ENCODE measurements around the gene TAF5. TPM values are rescaled to one million over a fixed set of nuclear protein-coding genes. Genes with fewer than 3 reads are reported as not detected.
A peak's percentile ranks its signal among the peaks of the same experiment; 100 is the strongest.

TAF5 gene
- total RNA-seq (9.4 TPM), polyA plus RNA-seq (5.1 TPM)
- long read RNA-seq, donor 1, result 0 reads
- long read RNA-seq, donor 2, result 0 reads
- long read RNA-seq, donor 3, partial matches to known transcripts, result 0 of 3 reads
- long read RNA-seq, donor 3, other reads (novel, unspliced or antisense), result 0 of 3 reads
- long read RNA-seq, donor 4, partial matches to known transcripts, result 17 of 18 reads
- long read RNA-seq, donor 4, other reads (novel, unspliced or antisense), result 0 of 18 reads
- long read RNA-seq, donor 5, partial matches to known transcripts, result 0 of 1 reads
- long read RNA-seq, donor 5, other reads (novel, unspliced or antisense), result 0 of 1 reads
- long read RNA-seq, donor 6, partial matches to known transcripts, result 0 of 4 reads
- long read RNA-seq, donor 6, other reads (novel, unspliced or antisense), result 0 of 4 reads
- long read RNA-seq, donor 7, partial matches to known transcripts, result 0 of 4 reads
- long read RNA-seq, donor 7, other reads (novel, unspliced or antisense), result 0 of 4 reads
- long read RNA-seq, donor 8, result 0 reads
- long read RNA-seq, donor 9, partial matches to known transcripts, result 0 of 4 reads
- long read RNA-seq, donor 9, other reads (novel, unspliced or antisense), result 0 of 4 reads
- long read RNA-seq, donor 10, partial matches to known transcripts, result 523 of 539 reads
- long read RNA-seq, donor 10, other reads (novel, unspliced or antisense), result 16 of 539 reads

GRCh38 chr10:103367782-103368518 is at the start of gene TAF5:
Gene TAF5, plus strand, starts transcription at chr10:103367976. Its CDS starts 14 bp downstream, at chr10:103367990.
- Histone ChIP-seq H3K27ac (ENCODE audit: low read depth in 1 of 2, low read length in 1 of 2) (peak within 1 kb of the TSS; percentile 90 to 97), H3K36me3 (ENCODE audit: control insufficient read depth in 2 of 2, insufficient read depth in 2 of 2, low read length in 1 of 2) (no peaks in the 10 kb centered on the region), H3K4me1 (ENCODE audit: control insufficient read depth in 2 of 2, insufficient read depth in 2 of 2, low read length in 2 of 2) (peaks cover 2 to 16% of the 10 kb centered on the region in 2 donors), H3K27me3 (ENCODE audit: control insufficient read depth in 2 of 2, insufficient read depth in 1 of 2, low read length in 1 of 2) (no peaks in the 10 kb centered on the region), H3K9me3 (ENCODE audit: control insufficient read depth in 2 of 2, insufficient read depth in 1 of 2, low read length in 1 of 2) (no peaks in the 10 kb centered on the region), H3K4me3 (ENCODE audit: low read length in 2 of 2) (peak within 1 kb of the TSS; percentile 71 to 89)
- peak; percentile 86 to 98 (median 94) for DNase-seq (ENCODE audit: low read depth in 6 of 9, low spot score in 9 of 9)
- WGBS, result under 1% methylated on average over 81 of the region's 81 CpGs

GRCh38 chr10:103327906-103328305 is 39.9 kb upstream of the TAF5 start:
- H3K27ac ChIP-seq (ENCODE audit: low read depth in 1 of 2, low read length in 1 of 2), result no peak overlapping the region
- no peak overlapping the region for H3K4me3 ChIP-seq (ENCODE audit: low read length in 2 of 2)
- H3K9me3 ChIP-seq (ENCODE audit: control insufficient read depth in 2 of 2, insufficient read depth in 1 of 2, low read length in 1 of 2), result no peaks in the 10 kb centered on the region
- no peaks in the 10 kb centered on the region for H3K4me1 ChIP-seq (ENCODE audit: control insufficient read depth in 2 of 2, insufficient read depth in 2 of 2, low read length in 2 of 2)
- H3K27me3 ChIP-seq (ENCODE audit: control insufficient read depth in 2 of 2, insufficient read depth in 1 of 2, low read length in 1 of 2), result no peaks in the 10 kb centered on the region
- 97% methylated on average over 7 of the region's 7 CpGs for WGBS
- DNase-seq (ENCODE audit: low read depth in 6 of 9, low spot score in 9 of 9), result no peak
- H3K36me3 ChIP-seq (ENCODE audit: control insufficient read depth in 2 of 2, insufficient read depth in 2 of 2, low read length in 1 of 2), result peaks cover 33 to 38% of the 10 kb centered on the region in 2 donors

GRCh38 chr10:103333934-103334520 is 33.7 kb upstream of the TAF5 start:
- Histone ChIP-seq H3K27ac (ENCODE audit: low read depth in 1 of 2, low read length in 1 of 2) (no peak overlapping the region), H3K4me1 (ENCODE audit: control insufficient read depth in 2 of 2, insufficient read depth in 2 of 2, low read length in 2 of 2) (no peaks in the 10 kb centered on the region), H3K4me3 (ENCODE audit: low read length in 2 of 2) (no peak overlapping the region), H3K36me3 (ENCODE audit: control insufficient read depth in 2 of 2, insufficient read depth in 2 of 2, low read length in 1 of 2) (peaks cover 27 to 29% of the 10 kb centered on the region in 2 donors), H3K27me3 (ENCODE audit: control insufficient read depth in 2 of 2, insufficient read depth in 1 of 2, low read length in 1 of 2) (no peaks in the 10 kb centered on the region), H3K9me3 (ENCODE audit: control insufficient read depth in 2 of 2, insufficient read depth in 1 of 2, low read length in 1 of 2) (no peaks in the 10 kb centered on the region)
- peak in 6 of 9 donors; percentile 6 to 52 (median 16) for DNase-seq (ENCODE audit: low read depth in 6 of 9, low spot score in 9 of 9)
- WGBS, result 97% methylated on average over 2 of the region's 2 CpGs

GRCh38 chr10:103334567-103334966 is 33.2 kb upstream of the TAF5 start:
- no peaks in the 10 kb centered on the region for H3K4me1 ChIP-seq (ENCODE audit: control insufficient read depth in 2 of 2, insufficient read depth in 2 of 2, low read length in 2 of 2)
- H3K9me3 ChIP-seq (ENCODE audit: control insufficient read depth in 2 of 2, insufficient read depth in 1 of 2, low read length in 1 of 2), result no peaks in the 10 kb centered on the region
- peaks cover 31 to 32% of the 10 kb centered on the region in 2 donors for H3K36me3 ChIP-seq (ENCODE audit: control insufficient read depth in 2 of 2, insufficient read depth in 2 of 2, low read length in 1 of 2)

GRCh38 chr10:103336370-103336769 is 31.4 kb upstream of the TAF5 start:
- DNase-seq (ENCODE audit: low read depth in 6 of 9, low spot score in 9 of 9), result no peak
- 97% methylated on average over 4 of the region's 4 CpGs for WGBS
- Histone ChIP-seq H3K27ac (ENCODE audit: low read depth in 1 of 2, low read length in 1 of 2) (no peak overlapping the region), H3K27me3 (ENCODE audit: control insufficient read depth in 2 of 2, insufficient read depth in 1 of 2, low read length in 1 of 2) (no peaks in the 10 kb centered on the region), H3K36me3 (ENCODE audit: control insufficient read depth in 2 of 2, insufficient read depth in 2 of 2, low read length in 1 of 2) (peaks cover 32 to 33% of the 10 kb centered on the region in 2 donors), H3K9me3 (ENCODE audit: control insufficient read depth in 2 of 2, insufficient read depth in 1 of 2, low read length in 1 of 2) (no peaks in the 10 kb centered on the region), H3K4me3 (ENCODE audit: low read length in 2 of 2) (no peak overlapping the region), H3K4me1 (ENCODE audit: control insufficient read depth in 2 of 2, insufficient read depth in 2 of 2, low read length in 2 of 2) (no peaks in the 10 kb centered on the region)

More at GRCh38 chr10:103334567-103334966, 33.2 kb upstream of the TAF5 start:
- no peak overlapping the region for H3K4me3 ChIP-seq (ENCODE audit: low read length in 2 of 2)
- no peak for DNase-seq (ENCODE audit: low read depth in 6 of 9, low spot score in 9 of 9)
- no peak overlapping the region for H3K27ac ChIP-seq (ENCODE audit: low read depth in 1 of 2, low read length in 1 of 2)
- H3K27me3 ChIP-seq (ENCODE audit: control insufficient read depth in 2 of 2, insufficient read depth in 1 of 2, low read length in 1 of 2), result no peaks in the 10 kb centered on the region

GRCh38 chr10:103350175-103350516 is 17.6 kb upstream of the TAF5 start:
- Histone ChIP-seq H3K36me3 (ENCODE audit: control insufficient read depth in 2 of 2, insufficient read depth in 2 of 2, low read length in 1 of 2) (peaks cover 12 to 23% of the 10 kb centered on the region in 2 donors), H3K4me3 (ENCODE audit: low read length in 2 of 2) (peak overlapping the region; percentile 74 to 83), H3K9me3 (ENCODE audit: control insufficient read depth in 2 of 2, insufficient read depth in 1 of 2, low read length in 1 of 2) (peaks cover 0 to 3% of the 10 kb centered on the region in 2 donors), H3K27me3 (ENCODE audit: control insufficient read depth in 2 of 2, insufficient read depth in 1 of 2, low read length in 1 of 2) (no peaks in the 10 kb centered on the region), H3K27ac (ENCODE audit: low read depth in 1 of 2, low read length in 1 of 2) (no peak overlapping the region), H3K4me1 (ENCODE audit: control insufficient read depth in 2 of 2, insufficient read depth in 2 of 2, low read length in 2 of 2) (peaks cover 0 to 6% of the 10 kb centered on the region in 2 donors)
- 68% methylated on average over 16 of the region's 16 CpGs for WGBS
- DNase-seq (ENCODE audit: low read depth in 6 of 9, low spot score in 9 of 9), result no peak

GRCh38 chr10:103350517-103351260 is 17.1 kb upstream of the TAF5 start, which contains the start of gene PCGF6:
Gene PCGF6, minus strand, starts transcription at chr10:103351140. Its CDS starts 74 bp downstream, at chr10:103351066.
- peak within 1 kb of the TSS; percentile 74 to 83 for H3K4me3 ChIP-seq (ENCODE audit: low read length in 2 of 2)
- under 1% methylated on average over 82 of the region's 82 CpGs for WGBS

GRCh38 chr10:103353281-103353680 is 14.5 kb upstream of the TAF5 start:
- WGBS, result 73% methylated on average over 2 of the region's 2 CpGs

More at GRCh38 chr10:103350517-103351260, 17.1 kb upstream of the TAF5 start, which contains the start of gene PCGF6:
- DNase-seq (ENCODE audit: low read depth in 6 of 9, low spot score in 9 of 9), result peak in 7 of 9 donors; percentile 58 to 85 (median 67)
- Histone ChIP-seq H3K27me3 (ENCODE audit: control insufficient read depth in 2 of 2, insufficient read depth in 1 of 2, low read length in 1 of 2) (no peaks in the 10 kb centered on the region), H3K36me3 (ENCODE audit: control insufficient read depth in 2 of 2, insufficient read depth in 2 of 2, low read length in 1 of 2) (peaks cover 6 to 17% of the 10 kb centered on the region in 2 donors), H3K27ac (ENCODE audit: low read depth in 1 of 2, low read length in 1 of 2) (peak within 1 kb of the TSS; percentile 43 to 86), H3K9me3 (ENCODE audit: control insufficient read depth in 2 of 2, insufficient read depth in 1 of 2, low read length in 1 of 2) (peaks cover 0 to 3% of the 10 kb centered on the region in 2 donors), H3K4me1 (ENCODE audit: control insufficient read depth in 2 of 2, insufficient read depth in 2 of 2, low read length in 2 of 2) (peaks cover 0 to 6% of the 10 kb centered on the region in 2 donors)

More at GRCh38 chr10:103353281-103353680, 14.5 kb upstream of the TAF5 start:
- Histone ChIP-seq H3K27ac (ENCODE audit: low read depth in 1 of 2, low read length in 1 of 2) (no peak overlapping the region), H3K27me3 (ENCODE audit: control insufficient read depth in 2 of 2, insufficient read depth in 1 of 2, low read length in 1 of 2) (no peaks in the 10 kb centered on the region), H3K4me3 (ENCODE audit: low read length in 2 of 2) (no peak overlapping the region), H3K9me3 (ENCODE audit: control insufficient read depth in 2 of 2, insufficient read depth in 1 of 2, low read length in 1 of 2) (peaks cover 0 to 3% of the 10 kb centered on the region in 2 donors), H3K36me3 (ENCODE audit: control insufficient read depth in 2 of 2, insufficient read depth in 2 of 2, low read length in 1 of 2) (peaks cover 2% of the 10 kb centered on the region in 2 donors), H3K4me1 (ENCODE audit: control insufficient read depth in 2 of 2, insufficient read depth in 2 of 2, low read length in 2 of 2) (peaks cover 0 to 6% of the 10 kb centered on the region in 2 donors)
- DNase-seq (ENCODE audit: low read depth in 6 of 9, low spot score in 9 of 9), result no peak

Data from thymus (tissue), 14 donors.